Smooth muscle cell of the brain vasculature (primary cell): ENCODE measurements around the gene TBC1D16.

Source experiments
- DNase-seq: peaks from one replicate; pipeline ENCODE4 v3.0.0-alpha.2; 2012; ENCODE audit warnings: low read depth, low spot score

The TBC1D16 gene

DNA sequence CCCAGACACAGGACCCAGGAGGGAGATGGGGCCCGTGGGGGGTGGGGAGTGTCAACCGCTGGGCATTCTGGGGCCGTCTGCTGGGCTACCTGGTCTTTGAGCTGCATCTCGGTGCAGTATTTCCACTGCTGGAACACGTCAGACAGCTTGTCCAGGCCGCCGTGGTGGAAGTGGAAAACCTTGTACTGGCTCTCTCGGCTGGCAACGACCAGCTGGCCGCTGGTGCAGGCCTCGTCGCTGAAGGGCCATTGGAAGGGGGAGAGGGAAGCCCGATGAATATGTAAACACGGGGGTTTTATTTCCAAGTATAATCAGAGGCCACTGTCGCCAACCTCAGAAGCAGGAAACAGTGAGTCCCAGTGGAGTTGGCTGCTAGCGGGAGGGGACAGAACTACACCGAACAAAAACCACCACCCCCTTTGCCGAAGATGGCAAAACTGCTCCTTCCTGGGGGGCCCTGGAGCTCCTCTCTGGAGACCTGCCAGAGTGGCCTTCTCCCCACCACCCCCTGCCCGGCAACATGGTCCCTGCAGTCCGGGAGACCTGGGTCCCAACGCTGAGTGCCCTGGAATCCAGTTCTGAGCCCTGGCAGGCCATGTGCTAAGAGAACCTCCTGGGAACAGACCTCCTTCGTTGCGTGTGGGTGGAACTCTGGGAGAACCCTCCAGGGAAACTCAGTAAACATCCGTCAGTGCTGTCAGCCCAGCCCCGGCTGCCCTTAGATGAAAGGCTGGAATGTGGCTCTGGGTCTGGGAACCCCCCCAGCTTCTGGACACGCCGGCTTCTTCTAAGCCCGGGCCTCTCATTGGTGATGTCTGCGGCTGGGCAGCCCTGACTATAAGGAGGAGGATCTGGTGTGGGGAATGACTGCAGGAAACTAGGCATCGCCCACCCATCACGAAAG lies 84.1 kb downstream of the TBC1D16 start:
- DNase-seq: peak; percentile 45

DNA sequence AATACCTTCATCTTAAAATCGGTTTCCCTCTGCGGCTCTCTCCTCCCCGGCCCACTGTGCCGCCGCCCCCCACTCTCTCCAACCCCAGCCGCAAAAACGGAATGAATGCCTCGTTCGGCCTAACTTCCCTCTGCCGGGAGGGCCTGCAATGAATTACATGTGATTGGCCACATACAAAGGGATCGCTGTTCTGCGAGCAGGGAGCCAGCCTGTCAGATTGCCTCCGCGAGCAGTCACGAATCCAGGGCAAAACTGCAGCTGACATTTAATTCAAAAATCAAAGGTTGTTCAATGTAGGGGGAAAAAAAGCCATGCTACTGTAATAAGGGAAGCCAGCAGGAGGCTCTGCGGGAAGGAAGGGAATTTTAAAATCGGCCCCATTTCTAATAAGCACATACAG lies 84.9 kb downstream of the TBC1D16 start:
- no peak for DNase-seq

DNA sequence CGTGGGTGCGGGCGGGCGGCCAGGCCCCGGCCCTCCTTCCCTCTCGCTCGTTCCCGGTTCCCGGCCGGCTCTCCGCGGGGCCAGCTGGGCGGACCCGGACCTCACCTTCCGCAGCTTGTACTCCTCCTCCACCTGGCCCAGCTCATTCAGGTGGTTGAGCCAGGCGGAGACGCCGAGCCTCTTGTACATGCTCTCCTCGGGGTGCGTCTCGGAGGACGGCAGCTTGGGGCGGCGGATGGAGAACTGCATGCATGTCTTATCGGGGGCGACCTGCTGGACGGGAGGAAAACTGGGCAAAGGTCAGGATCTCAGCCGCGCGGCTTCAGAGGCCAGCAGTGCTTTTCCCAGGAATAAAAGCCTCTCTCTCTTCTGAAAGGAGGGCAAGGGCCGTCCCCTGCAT lies 85.4 kb downstream of the TBC1D16 start:
- DNase-seq: no peak

DNA sequence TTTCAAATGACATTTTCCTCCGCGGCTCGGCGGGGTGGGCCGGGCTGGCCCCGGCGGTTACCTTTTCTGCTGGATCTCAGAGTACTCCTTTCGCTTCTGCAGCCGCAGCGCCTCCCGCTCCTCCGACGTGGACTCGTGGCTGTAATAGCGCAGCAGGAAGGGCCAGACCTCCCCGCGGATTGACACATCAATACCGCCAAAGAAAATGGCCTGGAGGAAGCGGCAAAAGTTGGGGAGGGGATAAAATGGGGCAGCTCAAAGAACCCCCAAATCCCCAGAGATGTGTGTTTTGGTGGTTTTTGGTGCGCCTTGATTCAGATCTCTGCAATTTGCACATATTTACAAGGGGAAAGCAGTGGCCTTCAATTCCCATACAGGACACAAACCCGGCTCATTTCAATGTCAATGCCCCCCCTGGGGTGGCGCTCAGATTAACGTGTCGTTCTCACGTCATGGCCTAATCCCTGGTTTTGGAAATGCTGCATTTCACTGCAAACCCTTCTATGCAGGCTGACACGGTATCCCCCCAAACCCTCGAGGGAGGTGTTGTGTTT lies 85.9 kb downstream of the TBC1D16 start:
- no peak for DNase-seq

DNA sequence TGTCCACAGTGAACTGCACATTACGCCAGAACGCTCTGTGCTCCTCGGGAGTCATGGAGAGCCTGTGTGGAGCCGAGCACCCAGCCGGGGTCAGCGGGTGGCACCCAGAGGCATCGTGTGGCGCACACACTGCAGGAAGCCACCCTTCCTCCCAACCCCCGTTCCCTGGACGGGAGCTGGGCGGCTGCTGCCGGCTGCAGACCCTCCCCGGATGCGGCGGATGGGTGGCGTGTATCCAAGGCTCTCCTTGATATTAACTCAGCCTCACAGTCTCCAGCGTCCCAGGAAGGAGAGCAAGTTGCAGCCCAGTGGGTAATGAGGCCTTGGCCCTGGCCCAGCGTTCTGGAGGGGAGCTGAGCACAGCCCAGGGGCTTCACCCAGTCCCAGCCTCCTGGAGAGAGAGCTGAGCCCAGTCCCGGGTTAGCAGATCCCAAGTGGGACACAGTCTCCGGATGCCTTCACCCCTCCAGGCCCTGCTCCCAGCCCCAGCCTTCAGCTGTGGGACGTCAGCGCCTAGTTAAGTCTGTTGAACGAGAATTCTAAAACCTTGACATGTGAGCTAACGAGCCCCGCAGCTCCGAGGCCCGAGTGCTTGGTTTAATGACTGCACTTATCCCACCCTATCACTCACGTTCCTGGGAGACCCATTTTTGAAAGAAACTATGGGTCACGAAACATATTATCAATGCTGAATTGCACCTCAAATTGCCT lies 86.6 kb downstream of the TBC1D16 start:
- no peak for DNase-seq

DNA sequence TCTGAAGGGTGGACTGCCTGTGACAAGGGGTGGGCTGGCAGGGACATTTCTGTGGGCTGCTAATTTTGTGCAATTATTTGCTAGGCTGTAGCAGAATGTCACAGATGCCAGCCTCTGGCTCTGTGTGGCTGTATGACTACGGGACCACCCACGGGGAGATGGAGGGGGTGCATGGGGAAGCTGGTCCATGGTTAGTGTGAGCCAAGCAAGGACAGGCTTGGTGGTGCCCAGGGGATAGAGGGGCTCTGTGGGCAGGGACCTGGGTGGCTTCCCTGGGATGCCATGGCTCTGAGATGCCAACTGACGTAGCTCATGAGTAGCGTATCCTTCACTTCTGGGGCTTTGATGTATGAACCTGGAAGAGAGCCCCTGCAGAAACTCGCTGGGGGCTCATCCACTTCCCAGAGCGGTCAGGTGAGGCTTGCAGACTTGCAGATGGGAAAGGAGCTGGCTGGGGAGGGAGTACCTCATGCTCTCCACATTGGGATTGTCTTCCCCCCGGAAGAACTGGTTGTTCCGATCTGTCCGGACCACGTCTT lies 87.2 kb downstream of the TBC1D16 start:
- DNase-seq: no peak

DNA sequence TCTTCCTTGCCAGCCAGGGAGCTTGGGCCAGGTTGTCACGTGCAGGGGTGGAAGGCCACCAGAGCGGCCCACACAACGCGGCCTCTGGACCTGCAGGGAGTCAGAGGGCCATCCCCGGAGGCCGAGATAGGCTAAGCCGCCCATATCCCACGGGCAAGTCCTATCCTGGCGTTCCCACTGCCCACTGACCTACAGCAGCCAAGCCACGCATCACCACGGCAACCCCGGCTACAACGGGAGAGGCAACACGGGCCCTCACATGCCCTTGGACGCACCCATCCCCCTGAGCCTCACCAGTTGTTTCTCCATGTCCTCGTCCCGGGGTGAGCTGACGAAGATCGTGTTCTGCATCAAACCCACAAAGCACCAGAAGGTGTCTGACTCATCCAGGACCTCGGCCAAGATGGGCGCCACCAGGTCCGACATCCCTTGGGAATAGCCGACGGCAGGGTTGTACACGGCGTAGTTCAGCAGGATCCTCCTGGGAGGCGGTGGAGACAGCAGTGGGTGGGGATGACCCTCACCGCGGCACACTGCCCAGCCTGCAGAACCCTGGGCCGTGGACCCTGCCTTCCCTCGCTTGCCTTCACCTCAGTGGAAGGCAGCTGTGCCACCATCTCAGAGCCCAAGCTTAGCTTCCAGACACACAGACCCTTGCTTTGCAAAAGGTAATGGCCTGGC lies 88.2 kb downstream of the TBC1D16 start:
- no peak for DNase-seq

DNA sequence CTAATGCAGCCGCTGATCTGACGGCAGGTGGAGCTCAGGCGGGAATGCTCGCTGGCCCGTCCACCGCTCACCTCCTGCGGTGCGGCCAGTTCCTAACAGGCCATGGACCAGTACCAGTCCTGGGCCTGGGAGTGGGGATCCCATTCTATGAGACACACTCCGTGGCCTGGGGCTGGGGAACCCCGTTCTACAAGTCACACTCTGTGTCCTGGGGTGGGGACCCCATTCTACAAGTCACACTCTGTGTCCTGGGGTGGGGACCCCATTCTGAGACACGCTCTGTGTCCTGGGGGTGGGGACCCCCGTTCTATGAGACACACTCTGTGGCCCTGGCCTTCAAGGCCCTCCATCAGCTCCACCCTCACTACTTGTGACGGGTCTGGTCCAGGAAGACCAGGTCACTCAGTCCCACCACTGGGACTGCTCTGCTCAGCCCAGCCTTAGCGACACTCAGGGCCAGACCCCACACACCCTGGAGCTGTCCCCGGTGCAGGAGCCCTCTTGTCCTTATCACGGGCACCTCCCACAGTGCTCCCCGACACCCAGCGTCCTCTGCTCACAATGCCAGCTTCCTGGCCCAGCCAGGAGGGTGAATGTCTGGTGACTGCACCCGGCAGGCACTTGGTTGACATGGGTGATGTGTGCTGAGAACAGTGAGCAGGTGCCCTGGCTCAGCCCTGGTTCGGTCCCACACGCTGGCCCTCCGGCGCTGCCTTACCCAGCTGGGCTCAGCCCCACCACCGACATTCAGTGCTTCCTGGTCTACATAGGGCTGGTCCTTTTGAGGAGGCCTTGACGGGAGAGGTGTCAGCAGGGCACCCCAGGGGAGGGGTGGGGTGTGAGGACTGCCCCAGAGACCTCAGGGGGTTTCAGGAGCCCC lies 89.1 kb downstream of the TBC1D16 start:
- no peak for DNase-seq

DNA sequence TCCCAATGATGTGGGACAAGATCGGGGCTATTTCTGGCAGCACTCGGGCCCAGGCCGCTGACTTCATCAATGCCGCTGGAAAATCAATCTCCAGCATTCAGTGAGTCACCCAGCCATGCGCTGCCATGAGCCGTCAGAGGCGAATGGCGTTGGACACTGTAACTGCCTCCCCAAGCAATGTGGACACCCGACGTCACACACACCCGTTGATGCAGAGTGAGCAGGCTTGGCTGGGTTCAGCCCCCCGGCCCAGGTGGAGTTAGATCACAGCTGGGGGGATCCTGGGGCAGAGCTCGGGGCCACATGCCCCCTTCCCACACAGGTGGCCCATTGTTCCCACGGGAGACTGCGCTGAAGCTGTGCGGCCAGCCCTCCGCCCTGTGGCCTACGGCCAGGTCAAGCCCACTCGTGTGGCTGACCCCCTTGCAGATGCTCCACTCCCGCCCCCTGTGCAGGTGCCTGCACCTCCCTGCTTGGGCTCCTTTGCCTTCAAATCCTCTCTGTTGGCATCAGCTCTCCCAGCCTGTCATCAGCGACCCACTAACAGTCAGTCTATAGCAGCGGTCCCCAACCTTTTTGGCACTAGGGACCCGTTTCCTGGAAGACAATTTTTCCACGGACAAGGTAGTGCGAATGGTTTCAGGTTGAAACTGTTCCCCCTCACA lies 89.9 kb downstream of the TBC1D16 start:
- DNase-seq: no peak

DNA sequence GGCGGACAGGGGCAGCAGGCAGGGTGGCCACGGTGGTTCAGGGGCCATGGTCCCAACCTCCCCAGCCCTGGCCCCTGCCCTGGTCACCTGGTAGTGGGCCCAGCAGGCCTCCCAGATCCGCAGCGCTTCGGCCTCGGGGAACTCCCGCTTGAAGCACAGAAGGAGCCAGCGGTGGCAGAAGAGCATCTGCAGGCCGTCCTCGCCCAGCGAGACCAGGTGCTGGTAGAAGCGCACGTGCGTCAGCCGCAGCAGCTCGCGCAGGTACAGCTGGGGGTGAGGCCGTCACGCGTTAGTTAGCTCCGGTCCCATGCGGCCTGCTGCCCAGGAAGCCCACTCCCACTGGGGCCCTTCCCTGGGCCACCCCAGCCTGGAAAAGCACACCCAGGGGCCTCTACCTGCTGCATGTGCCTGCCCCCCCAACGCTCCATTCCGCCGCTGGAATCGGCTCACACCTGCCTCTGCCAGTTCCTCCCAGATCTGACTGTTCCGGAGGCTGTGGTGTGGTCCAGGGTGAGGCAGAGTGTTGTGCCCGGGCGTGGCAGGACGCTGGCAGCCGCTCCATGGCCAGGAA lies 90.8 kb downstream of the TBC1D16 start:
- no peak for DNase-seq

DNA sequence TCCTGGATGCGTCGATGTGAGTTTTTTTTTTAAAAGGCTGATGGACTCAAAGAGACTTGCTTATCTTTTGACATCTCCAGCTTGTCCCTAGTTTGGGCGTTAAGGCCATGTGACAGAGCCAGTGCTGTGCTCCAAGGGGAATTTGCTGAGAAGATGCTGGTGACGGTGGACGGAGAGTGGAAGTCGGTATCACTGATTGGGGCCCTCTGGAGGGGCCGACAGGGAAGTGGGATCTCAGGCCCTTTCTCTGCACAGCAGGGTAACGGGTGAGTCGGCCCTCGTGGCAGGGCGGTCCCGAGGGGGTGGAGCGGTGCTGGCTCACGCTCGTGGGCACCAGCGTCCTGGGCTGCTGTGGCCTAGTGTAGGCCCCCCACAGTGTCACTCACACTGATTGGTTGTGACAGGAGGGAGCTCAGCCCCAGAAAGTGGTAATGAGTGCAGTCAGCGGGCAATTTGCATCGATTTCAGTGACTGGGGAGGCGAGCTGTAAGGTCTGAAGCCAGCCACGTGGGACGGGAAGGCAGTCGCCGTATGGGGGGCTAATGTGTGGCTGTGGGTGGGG lies 91.3 kb downstream of the TBC1D16 start:
- DNase-seq: no peak

DNA sequence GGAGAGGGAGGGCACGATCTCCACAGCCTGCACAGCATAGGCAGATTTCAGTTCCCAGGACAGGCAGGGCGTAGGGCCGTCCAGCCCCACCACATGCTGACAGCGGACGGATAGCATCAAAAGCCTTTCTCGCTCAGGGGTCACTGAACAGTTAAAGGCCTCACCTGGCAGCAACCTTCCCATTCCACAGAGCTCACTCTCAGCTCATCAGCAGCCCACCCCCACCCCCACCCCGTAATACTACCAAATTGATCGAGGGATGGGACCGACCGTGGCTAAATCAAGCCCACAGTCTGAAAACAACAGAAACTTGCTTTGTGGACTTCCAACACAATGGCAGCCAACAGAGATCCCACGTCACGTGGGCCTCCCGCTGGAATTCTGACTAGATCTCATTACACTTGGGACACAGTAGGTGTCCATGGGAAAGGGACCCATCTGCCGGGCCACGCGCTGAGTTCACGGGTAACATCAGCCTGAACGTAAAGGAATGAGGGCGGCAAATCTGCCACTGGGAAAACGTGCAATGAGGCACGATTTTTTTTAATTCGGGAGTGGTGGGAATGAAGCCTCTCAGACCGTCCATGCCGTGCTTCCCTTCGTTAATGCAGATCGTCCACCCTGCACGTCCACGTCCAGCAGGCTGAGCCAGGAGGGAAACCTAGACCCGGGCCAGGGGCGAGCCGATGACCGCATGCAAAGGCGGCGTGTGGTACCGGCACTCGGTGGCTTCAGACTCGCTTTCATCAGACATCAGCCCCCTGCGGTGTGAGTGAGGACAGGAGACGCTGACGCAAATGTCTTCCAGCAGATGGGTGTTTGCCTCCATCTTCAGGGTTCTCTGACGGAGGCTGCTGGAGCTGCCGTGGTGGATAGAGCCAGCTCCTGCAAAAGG lies 92.1 kb downstream of the TBC1D16 start:
- no peak for DNase-seq

DNA sequence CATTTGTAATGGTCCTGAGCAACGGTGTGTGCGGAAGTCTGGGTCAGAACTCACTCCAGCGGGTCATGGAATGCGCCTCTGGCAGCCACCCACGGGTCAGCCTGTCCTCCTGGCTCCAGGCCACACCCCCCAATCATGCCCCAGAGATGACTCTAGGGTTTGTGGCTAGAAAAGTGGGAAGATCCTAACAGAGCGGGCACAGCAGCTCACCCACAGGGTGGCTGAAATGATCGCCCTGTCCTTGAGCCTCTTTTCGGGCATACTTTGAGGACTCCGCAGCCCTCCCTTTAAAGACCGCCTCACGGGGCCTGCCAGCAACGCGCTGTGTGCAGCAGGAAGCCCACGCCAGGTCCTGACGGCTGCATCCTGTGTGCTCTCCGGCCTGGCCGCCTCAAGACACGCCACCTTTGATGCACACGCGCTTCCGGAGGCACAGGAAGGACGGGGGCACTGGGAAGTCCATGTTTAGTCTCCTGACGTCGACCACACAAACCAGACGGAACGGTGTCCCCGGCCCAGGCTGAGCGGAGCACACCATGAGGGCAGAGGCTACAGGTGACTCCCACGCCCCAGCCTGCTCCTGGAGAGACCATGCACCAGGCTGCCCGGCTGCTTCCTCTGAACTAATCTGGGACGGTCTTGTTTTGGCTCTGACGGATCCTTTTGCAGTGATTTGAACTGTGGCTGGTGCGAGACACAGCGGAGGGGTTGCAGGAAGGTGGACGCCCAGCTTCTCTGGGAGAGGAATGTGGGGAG lies 92.9 kb downstream of the TBC1D16 start:
- no peak for DNase-seq

DNA sequence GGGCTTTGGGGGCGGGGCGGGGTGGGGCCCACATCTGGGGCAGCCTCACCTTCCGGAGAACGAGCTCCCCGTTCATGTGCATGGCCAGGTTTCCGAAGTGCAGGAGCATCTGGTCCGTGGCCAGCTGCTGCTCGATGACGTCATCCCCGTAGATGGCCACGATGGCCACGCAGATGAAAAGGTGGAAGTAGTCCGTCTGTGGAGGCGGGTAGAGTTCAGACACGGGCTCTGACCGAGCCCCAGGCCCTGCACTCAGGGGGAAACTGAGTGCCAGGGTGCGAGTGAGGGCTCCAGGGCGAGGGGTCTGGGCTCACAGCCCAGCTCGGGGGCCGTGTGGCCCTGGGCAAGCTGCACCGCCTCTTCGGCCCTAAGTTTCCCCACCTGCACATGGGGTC lies 93.7 kb downstream of the TBC1D16 start:
- DNase-seq: no peak

DNA sequence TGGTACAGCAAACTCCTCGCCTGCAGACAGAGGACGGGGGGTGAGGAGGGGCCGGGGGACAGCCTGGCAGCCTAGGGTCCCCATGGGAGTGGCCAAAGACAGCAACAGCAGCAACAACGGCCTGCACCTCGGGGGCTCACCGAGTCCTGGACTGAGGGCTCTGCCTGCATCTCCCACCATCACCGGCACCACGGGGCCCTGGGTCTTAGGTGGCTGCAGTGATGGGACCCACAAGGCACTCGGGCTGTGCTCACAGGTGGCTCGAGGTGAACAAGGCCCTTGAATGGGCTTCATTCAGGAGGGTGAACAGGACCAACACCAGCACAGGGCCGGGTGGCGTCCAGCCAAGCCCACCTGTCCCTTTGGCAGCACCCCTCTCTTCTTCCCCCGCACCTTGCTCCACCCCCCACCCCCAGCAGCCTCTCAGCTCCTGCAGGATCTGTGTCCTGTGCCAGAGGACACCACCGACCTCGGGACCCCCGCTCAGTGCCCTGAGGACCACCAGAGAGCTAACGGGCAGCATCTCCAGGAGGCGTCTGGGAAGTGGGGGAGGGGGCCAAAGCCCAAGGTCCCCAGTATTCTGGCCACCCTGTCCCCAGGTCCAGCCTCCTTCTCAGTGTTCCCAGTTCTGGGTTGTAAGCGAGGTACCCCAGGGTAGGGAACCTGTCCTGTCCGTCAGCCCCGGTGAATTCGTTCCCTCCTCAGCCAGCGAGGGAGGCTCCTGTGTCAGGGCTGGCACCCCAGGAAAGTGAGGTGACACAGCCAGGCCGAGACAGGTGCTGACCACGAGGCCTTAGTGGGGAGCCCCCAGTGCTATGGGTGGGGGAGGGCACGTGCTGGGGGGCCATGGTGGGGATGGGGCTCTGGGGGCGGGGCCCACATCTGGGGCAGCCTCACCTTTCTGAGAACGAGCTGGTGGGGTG lies 94.3 kb downstream of the TBC1D16 start:
- no peak for DNase-seq

DNA sequence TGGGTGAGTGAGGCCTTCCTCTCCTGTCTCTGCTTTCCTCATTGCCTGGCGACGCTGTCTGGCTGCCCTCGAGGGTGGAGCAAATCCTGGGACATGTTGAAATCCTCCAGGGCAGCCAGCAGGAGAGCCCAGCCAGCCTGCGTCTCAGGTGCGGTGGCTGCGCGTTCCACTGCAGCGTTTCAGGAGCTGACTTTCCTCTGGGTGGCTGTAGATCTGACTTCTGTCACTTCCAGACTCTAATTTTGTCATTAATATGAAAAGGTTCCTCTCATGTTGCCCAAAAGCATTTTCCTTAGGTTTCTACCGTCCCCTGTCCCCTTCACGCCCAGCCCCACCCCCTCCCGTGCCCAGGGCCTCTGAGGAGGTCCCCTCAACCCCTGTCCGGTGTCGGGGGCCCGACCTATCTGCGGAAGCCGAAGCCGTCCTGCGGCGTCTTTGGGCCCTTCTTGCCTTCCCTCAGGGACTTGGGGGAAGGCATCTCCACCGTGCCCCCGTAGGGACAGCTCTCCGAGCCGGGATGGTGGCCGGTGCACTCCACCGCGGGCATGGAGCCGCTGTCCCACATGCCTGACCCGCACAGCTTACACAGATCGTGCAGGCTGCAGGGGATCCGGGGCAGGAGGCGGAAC lies 95.1 kb downstream of the TBC1D16 start:
- DNase-seq: no peak
